GM12875 (cell line): ENCODE measurements around the gene GPNMB.

ENCODE experiments used
- H3K4me3 ChIP-seq: one replicate; pipeline ENCODE4 v1.5.1; 2011; ENCODE audit warnings: low read depth, low read length, control low read depth
- CTCF ChIP-seq: IDR thresholded peaks from 2 replicates; pipeline ENCODE4 v1.5.1; 2011; ENCODE audit warnings: low read depth, mild to moderate bottlenecking, control low read depth, inconsistent platforms, low read length, moderate library complexity, borderline replicate concordance; ENCODE audit not compliant: insufficient read depth

The GPNMB gene

GRCh38 chr7:23256731-23257130 lies 10.2 kb downstream of the GPNMB start:
- no peak overlapping the region for H3K4me3 ChIP-seq
- TF ChIP-seq CTCF: no peak

- no peak for TF ChIP-seq CTCF
- H3K4me3 ChIP-seq: no peak overlapping the region
These were observed 13.8 kb downstream of the GPNMB start for GRCh38 chr7:23260371-23260770.

GRCh38 chr7:23261843-23262452 lies 15.4 kb downstream of the GPNMB start:
- H3K4me3 ChIP-seq: no peak overlapping the region
- peak; percentile 91 for TF ChIP-seq CTCF

DNA sequence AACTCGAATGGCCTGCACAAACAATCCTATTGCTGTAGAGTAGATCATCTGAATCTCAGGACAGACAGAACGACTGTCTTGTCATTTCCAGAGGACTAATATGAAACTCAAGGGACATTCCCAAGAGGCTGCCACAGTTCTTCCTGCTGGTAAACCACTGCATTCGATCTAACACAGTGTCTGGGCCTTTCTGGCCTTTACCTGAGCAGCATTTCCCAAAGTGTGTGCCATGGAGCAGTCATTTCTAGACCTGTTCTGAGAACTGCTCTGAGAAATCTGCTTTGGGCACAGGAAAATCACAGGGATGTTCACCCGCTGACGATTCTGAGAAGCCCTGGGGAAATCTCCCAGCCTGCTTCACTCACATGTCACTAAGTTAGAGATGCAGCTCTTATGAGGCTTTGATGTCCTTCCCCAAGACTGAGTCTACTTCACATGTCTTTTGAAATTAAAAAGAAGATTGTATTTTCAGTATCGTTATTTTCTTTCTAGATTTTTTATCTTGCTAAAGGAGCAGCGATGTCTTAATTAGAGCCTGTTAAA lies 18.4 kb downstream of the GPNMB start:
- TF ChIP-seq CTCF: no peak
- no peak overlapping the region for H3K4me3 ChIP-seq

- no peak overlapping the region for H3K4me3 ChIP-seq
- no peak for TF ChIP-seq CTCF
These were observed 20.3 kb downstream of the GPNMB start for GRCh38 chr7:23266918-23267317.

DNA sequence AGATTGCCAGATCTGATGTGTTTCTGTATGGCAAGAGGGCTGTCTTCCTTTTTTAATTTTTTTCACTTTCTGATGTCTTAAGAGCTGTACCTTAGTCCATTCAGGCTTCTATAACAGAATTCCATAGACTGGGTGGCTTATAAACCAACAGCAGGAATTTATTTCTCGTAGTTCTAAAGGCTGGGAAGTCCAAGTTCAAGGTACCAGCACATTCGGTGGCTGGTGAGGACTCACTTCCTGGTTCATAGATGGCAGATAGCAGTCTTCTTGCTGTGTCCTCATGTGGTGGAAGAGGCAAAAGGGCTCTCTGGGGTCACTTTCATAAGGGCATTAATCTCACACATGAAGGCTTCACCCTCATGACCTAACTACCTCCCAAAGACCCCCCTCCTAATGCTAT lies 20.8 kb downstream of the GPNMB start:
- H3K4me3 ChIP-seq: no peak overlapping the region
- no peak for TF ChIP-seq CTCF

DNA sequence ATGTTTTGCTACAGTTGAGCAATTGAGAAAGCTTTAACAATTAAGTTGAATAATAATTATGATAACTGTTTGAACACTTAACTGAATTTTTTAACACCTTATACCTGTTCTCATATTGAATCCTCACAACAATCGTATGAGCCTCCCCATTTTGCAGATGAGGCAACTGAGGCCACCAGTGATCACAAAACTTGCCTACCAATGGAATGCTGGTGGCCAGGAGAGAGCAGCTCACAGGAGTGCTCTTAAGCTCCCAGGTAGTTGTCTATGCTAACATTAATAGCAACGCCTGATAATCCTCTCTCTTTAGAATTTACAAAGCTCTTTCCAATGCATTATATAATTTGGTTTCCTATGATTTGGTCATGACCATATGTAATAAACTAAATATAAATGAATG lies 21.6 kb downstream of the GPNMB start:
- no peak for TF ChIP-seq CTCF
- no peak overlapping the region for H3K4me3 ChIP-seq
